Nephron (organoid): ENCODE data around the gene ABCA13.
A peak's percentile ranks its signal among the peaks of the same experiment; 100 is the strongest.

Experiments used
- H3K27ac Mint-ChIP-seq, 3 experiments: 2 replicates each; pipeline ENCODE4 v1.8.0; 2020; ENCODE audit warnings: mixed read lengths in 3 of 3, mild to moderate bottlenecking in 2 of 3, moderate library complexity in 1 of 3
- H3K27me3 Mint-ChIP-seq: 2 replicates; pipeline ENCODE4 v1.8.0; 2021; ENCODE audit warnings: low read depth, mild to moderate bottlenecking, moderate library complexity, mixed read lengths
- H3K36me3 Mint-ChIP-seq: 2 replicates; pipeline ENCODE4 v1.8.0; 2020; ENCODE audit warnings: low read depth, mixed read lengths
- H3K4me1 Mint-ChIP-seq: 2 replicates; pipeline ENCODE4 v1.8.0; 2020; ENCODE audit warnings: mixed read lengths
- H3K4me3 Mint-ChIP-seq, 3 experiments: 2 replicates each; pipeline ENCODE4 v1.8.0; 2020; ENCODE audit warnings: mild to moderate bottlenecking in 3 of 3, mixed read lengths in 3 of 3, moderate library complexity in 2 of 3
- H3K9me3 Mint-ChIP-seq: 2 replicates; pipeline ENCODE4 v1.8.0; 2020; ENCODE audit warnings: mixed read lengths
- TF ChIP-seq, protein P1 (sequence below), 3 experiments: fragments of 200-600 bp; sonication (generic); IDR thresholded peaks; one replicate each; pipeline ENCODE4 v1.5.0; 2021; ENCODE audit warnings: antibody characterized with exemption in 3 of 3; ENCODE audit not compliant: unreplicated experiment in 3 of 3

ABCA13 gene

DNA sequence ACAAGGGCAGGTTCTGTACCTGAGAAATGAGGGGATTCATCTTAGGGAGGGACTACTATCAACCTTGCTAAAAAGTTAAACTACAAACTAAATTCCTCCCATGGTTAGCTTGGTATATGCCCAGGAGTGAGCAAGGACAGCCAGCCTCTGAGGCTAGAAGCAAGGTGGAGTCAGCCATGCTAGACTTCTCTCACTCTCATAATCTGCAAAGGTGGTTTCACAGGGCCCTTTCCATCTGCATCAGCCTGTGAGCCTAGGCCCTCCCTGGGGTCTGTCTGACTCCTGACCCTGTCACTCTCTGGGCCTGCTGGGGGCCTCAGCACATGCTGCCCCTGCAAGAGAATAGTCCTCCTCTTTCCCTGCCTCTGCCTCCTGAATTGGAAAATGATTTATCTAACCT, 66.1 kb downstream of the ABCA13 start:
- peaks cover 10% of the 10 kb centered on the region for H3K27me3 Mint-ChIP-seq

DNA sequence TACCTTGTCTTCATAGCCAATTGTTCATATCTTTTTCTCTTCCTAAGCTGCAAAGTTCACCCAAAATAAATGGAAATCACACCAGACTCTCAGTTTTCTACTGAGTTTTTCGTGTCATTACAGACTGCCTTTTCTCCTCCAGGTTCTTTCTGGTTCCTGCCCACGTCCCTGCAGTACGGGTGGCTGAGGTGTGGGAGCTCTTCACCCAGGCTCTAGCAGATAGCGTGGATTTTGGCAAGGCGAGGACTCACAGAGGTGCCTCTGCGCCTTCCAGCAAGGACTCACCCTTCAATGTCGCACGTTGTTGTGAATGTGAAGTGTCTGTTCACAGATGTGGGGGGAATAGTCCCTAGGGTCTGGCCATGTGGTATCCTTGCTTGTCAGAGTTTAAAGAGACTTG, 71.6 kb downstream of the ABCA13 start:
- H3K9me3 Mint-ChIP-seq: no peaks in the 10 kb centered on the region
- no peak overlapping the region for H3K4me3 Mint-ChIP-seq
- H3K27me3 Mint-ChIP-seq: peaks cover 8% of the 10 kb centered on the region
- no peaks in the 10 kb centered on the region for H3K36me3 Mint-ChIP-seq
- H3K4me1 Mint-ChIP-seq: peaks cover 21% of the 10 kb centered on the region
- TF ChIP-seq, protein P1, sequence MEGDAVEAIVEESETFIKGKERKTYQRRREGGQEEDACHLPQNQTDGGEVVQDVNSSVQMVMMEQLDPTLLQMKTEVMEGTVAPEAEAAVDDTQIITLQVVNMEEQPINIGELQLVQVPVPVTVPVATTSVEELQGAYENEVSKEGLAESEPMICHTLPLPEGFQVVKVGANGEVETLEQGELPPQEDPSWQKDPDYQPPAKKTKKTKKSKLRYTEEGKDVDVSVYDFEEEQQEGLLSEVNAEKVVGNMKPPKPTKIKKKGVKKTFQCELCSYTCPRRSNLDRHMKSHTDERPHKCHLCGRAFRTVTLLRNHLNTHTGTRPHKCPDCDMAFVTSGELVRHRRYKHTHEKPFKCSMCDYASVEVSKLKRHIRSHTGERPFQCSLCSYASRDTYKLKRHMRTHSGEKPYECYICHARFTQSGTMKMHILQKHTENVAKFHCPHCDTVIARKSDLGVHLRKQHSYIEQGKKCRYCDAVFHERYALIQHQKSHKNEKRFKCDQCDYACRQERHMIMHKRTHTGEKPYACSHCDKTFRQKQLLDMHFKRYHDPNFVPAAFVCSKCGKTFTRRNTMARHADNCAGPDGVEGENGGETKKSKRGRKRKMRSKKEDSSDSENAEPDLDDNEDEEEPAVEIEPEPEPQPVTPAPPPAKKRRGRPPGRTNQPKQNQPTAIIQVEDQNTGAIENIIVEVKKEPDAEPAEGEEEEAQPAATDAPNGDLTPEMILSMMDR (IDR thresholded peaks at IDR 0.05; ENCODE audit: unreplicated experiment in 3 of 3): no peak
- H3K27ac Mint-ChIP-seq: no peak overlapping the region

More for the DNA sequence above, 66.1 kb downstream of the ABCA13 start:
- Mint-ChIP-seq H3K9me3 (peaks cover 14% of the 10 kb centered on the region), H3K27ac (no peak overlapping the region), H3K36me3 (no peaks in the 10 kb centered on the region), H3K4me3 (no peak overlapping the region), H3K4me1 (no peaks in the 10 kb centered on the region)
- TF ChIP-seq, protein P1 (IDR thresholded peaks at IDR 0.05; ENCODE audit: unreplicated experiment in 3 of 3): no peak

DNA sequence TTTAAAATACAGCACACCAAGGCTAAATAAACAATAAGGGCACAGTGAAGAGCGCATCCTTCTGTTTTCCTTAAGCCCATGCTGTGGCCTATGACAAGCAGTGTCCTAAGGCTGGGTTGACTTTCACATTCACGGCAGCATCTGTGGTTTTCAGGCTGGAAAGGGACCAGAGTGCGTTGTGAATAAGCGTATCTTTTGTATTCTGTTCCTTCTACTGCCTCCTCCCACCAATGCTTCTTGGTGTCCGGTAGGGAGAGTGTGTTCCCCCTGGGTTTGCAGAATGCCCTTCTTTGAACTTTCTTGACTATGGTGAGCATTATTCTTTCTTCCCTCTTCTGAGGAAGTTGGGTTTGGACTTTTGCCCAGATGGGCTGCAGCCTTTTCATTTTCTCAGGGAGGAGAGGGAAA, 73.6 kb downstream of the ABCA13 start:
- Mint-ChIP-seq H3K4me1 (peaks cover 21% of the 10 kb centered on the region), H3K9me3 (no peaks in the 10 kb centered on the region), H3K4me3 (peak overlapping the region in 2 of 3 experiments; percentile 0 to 24), H3K36me3 (no peaks in the 10 kb centered on the region), H3K27ac (peak overlapping the region; percentile 76 to 88 (median 84)), H3K27me3 (peaks cover 8% of the 10 kb centered on the region)
- TF ChIP-seq, protein P1 (IDR thresholded peaks at IDR 0.05; ENCODE audit: unreplicated experiment in 3 of 3): no peak

DNA sequence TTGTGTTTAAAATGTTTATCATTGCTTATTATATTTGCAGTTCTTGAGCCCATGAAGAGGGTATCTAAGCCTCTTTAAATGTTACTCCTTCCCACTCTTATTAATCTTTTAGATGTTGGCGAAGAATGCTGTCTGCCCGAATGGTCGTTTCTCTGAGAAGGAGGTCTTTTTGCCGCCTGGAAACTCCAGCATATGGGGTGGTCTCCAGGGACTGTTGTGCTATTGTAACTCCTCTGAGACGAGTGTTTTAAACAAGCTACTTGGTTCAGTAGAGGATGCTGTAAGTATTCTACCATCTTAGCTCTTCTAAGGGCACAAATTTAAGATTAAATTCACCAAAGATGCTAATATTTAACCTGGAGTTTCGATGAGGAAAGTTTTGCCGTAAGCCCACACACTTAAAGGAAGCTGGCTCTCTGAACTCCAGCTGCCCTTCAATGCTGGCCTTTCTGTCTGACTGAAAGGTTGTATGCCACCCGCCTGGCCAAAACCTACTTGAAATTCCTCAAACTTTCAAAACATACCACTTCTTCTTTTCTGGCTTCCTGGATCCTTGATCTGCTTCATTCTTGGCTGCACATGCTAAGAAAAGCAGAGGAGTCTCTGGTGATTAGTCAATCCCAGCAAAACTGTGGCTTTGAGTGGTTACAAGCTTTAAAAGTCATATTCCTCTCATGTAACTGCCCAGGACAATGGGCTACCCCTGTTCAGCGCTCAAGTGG, 74.7 kb downstream of the ABCA13 start:
- TF ChIP-seq, protein P1 (IDR thresholded peaks at IDR 0.05; ENCODE audit: unreplicated experiment in 3 of 3): no peak
- Mint-ChIP-seq H3K27me3 (peaks cover 8% of the 10 kb centered on the region), H3K4me3 (no peak overlapping the region), H3K9me3 (no peaks in the 10 kb centered on the region), H3K27ac (peak overlapping the region; percentile 76 to 85 (median 84)), H3K36me3 (no peaks in the 10 kb centered on the region), H3K4me1 (peaks cover 27% of the 10 kb centered on the region)

DNA sequence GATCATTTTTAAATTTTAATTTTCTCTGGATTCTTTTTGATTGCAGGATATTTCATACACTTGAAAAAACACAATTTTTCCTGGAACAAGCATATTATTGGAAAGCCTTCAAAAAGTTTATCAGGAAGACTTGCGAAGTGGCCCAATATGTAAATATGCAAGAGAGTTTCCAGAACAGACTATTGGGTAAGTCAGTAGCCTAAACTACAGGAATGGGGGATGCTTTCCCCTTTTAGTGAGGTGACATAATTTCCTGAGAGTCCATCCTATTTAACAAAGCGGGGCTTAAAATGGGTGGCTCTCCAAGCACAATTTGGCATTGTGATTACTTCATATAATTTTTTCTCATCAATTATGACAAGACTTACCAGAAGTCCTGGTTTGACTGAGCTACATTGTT, 77.9 kb downstream of the ABCA13 start:
- Mint-ChIP-seq H3K9me3 (no peaks in the 10 kb centered on the region), H3K36me3 (no peaks in the 10 kb centered on the region), H3K4me1 (peaks cover 24% of the 10 kb centered on the region), H3K4me3 (no peak overlapping the region), H3K27ac (peak overlapping the region in 2 of 3 experiments; percentile 59 to 85), H3K27me3 (no peaks in the 10 kb centered on the region)
- TF ChIP-seq, protein P1 (IDR thresholded peaks at IDR 0.05; ENCODE audit: unreplicated experiment in 3 of 3): no peak

DNA sequence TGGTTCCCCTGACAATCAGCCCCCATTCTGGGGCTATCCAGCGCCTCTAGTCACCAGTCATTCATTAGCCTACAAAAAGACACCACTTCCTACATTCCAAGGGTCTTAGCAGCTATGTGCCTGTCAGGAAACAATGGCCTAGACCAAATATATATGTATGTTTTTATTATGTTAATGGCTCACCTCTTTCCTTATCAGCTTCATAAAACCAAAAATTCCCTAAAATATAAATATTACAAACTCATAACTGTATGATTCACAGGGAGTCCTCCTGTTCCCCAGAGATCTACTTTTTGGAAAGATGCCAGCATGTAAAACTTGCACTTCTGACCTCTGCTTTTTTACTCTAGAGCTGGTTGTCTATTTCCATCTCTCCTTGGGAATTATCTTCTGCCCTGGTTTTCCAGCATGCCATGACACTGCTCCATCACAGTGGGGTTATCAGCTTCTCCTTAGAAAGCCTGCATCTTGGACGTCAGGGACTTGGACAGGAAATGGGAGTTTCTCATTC, 79.2 kb downstream of the ABCA13 start:
- Mint-ChIP-seq H3K36me3 (no peaks in the 10 kb centered on the region), H3K4me3 (no peak overlapping the region), H3K4me1 (peaks cover 15% of the 10 kb centered on the region), H3K27ac (peak overlapping the region; percentile 59 to 85 (median 68)), H3K9me3 (no peaks in the 10 kb centered on the region), H3K27me3 (no peaks in the 10 kb centered on the region)
- TF ChIP-seq, protein P1 (IDR thresholded peaks at IDR 0.05; ENCODE audit: unreplicated experiment in 3 of 3): no peak
